ENCODE measurements around the gene CATSPER4. TPM values are rescaled to one million over a fixed set of nuclear protein-coding genes. Genes with fewer than 3 reads are reported as not detected.

CATSPER4 gene
- total and polyA plus RNA-seq, 2 donors (not counting 1 experiment from before 2014, with no cell fraction given) = not detected

- 86% methylated on average over 1 of the region's 5 CpGs for WGBS (ENCODE audit: insufficient coverage)
- ATAC-seq (ENCODE audit: low read depth) = no peak
Measured at GRCh38 chr1:26212726-26213125, 22.3 kb downstream of the CATSPER4 start.

DNA sequence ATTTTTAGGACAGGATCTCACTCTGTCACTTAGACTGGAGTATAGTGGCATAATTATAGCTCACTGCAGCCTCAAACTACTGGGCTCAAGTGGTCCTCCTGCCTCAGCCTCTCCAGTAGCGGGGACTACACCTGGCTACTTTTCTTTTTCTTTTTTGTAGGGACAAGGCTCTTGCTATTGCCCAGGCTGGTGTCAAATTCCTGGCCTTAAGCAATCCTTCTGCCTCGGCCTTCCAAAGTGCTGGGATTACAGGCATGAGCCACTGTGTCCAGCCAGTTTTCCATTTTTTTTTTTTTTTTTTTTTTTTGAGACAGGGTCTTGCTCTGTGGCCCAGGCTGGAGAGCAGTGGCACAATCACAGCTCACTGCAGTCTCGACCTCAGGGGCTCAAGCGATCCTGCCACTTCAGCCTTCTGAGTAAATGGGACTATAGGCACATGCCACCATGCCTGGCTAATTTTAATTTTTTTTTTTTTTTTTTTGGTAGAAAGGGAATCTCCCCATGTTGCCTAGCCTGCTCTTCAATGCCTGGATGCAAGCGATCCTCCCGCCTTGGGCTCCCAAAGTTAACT, 23.0 kb downstream of the CATSPER4 start:
- no peak for ATAC-seq (ENCODE audit: low read depth)
- 100% methylated on average over 4 of the region's 6 CpGs for WGBS (ENCODE audit: insufficient coverage)
- Histone ChIP-seq H3K9ac (ENCODE audit: low read length) (no peak overlapping the region), H2AFZ (ENCODE audit: insufficient read depth, low read depth, low read length, poor library complexity, severe bottlenecking) (no peak overlapping the region), H3K9me3 (ENCODE audit: control extremely low read depth in 1 of 3, control insufficient read depth in 2 of 3, insufficient read depth in 1 of 3, low read length in 2 of 3) (no peaks in the 10 kb centered on the region), H3K4me2 (replicated peaks; ENCODE audit: low read depth, low read length, poor library complexity, severe bottlenecking) (no peak overlapping the region), H3K27ac (ENCODE audit: low read length in 2 of 2) (no peak overlapping the region), H3K27me3 (replicated peaks in 1 of 4; ENCODE audit: control extremely low read depth in 1 of 4, control insufficient read depth in 3 of 4, insufficient read depth in 4 of 4, low read length in 3 of 4) (peaks cover 0 to 2% (median 0%) of the 10 kb centered on the region in 4 experiments), H3K4me1 (ENCODE audit: control insufficient read depth in 2 of 2, insufficient read depth in 2 of 2, low read length in 2 of 2) (no peaks in the 10 kb centered on the region), H3K36me3 (replicated peaks in 1 of 2; ENCODE audit: control extremely low read depth in 1 of 2, control insufficient read depth in 1 of 2, extremely low read depth in 1 of 2, insufficient read depth in 2 of 2, low read length in 1 of 2) (no peaks in the 10 kb centered on the region), H3K4me3 (ENCODE audit: control extremely low read depth in 1 of 5, extremely low read depth in 1 of 5, insufficient read depth in 1 of 5, low read depth in 2 of 5, low read length in 4 of 5) (no peak overlapping the region), H4K20me1 (ENCODE audit: control insufficient read depth, insufficient read depth, low read length, poor library complexity, severe bottlenecking) (no peaks in the 10 kb centered on the region), H3K79me2 (ENCODE audit: control insufficient read depth, insufficient read depth, low read length) (no peaks in the 10 kb centered on the region)
- TF ChIP-seq EZH2 (IDR thresholded peaks at IDR 0.05; ENCODE audit: borderline replicate concordance, insufficient read depth, low read depth, low read length, poor library complexity, severe bottlenecking) = no peak
- TF ChIP-seq, protein P1, sequence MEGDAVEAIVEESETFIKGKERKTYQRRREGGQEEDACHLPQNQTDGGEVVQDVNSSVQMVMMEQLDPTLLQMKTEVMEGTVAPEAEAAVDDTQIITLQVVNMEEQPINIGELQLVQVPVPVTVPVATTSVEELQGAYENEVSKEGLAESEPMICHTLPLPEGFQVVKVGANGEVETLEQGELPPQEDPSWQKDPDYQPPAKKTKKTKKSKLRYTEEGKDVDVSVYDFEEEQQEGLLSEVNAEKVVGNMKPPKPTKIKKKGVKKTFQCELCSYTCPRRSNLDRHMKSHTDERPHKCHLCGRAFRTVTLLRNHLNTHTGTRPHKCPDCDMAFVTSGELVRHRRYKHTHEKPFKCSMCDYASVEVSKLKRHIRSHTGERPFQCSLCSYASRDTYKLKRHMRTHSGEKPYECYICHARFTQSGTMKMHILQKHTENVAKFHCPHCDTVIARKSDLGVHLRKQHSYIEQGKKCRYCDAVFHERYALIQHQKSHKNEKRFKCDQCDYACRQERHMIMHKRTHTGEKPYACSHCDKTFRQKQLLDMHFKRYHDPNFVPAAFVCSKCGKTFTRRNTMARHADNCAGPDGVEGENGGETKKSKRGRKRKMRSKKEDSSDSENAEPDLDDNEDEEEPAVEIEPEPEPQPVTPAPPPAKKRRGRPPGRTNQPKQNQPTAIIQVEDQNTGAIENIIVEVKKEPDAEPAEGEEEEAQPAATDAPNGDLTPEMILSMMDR (IDR thresholded peaks at IDR 0.05) = no peak
- Mint-ChIP-seq H3K27ac (no peak overlapping the region), H3K9me3 (ENCODE audit: insufficient read depth) (no peaks in the 10 kb centered on the region), H3K27me3 (peaks cover 8% of the 10 kb centered on the region), H3K4me3 (no peak overlapping the region), H3K4me1 (no peaks in the 10 kb centered on the region)
- ChIA-PET POLR2A (no interaction called here), CTCF (interaction anchor here (1.5 kb wide), 1 partner anchor 21 kb away, joined by 4 read pairs; the partner anchor contains the start of gene CEP85)
- intact Hi-C loops (cut with micrococcal nuclease) = no loop called here
- no peak for DNase-seq

More at GRCh38 chr1:26212726-26213125, 22.3 kb downstream of the CATSPER4 start:
- ChIA-PET POLR2A (no interaction called here), CTCF (interaction anchor here (1.2 to 1.5 kb wide), 2 partner anchors 21 to 49 kb away, joined by 4 read pairs; partner anchors contain the start of gene CEP85)
- no peak overlapping the region for H2AFZ ChIP-seq (ENCODE audit: insufficient read depth, low read depth, low read length, poor library complexity, severe bottlenecking)
- peaks cover 0 to 2% (median 0%) of the 10 kb centered on the region in 4 experiments for H3K27me3 ChIP-seq (replicated peaks in 1 of 4; ENCODE audit: control extremely low read depth in 1 of 4, control insufficient read depth in 3 of 4, insufficient read depth in 4 of 4, low read length in 3 of 4)
- no peaks in the 10 kb centered on the region for H4K20me1 ChIP-seq (ENCODE audit: control insufficient read depth, insufficient read depth, low read length, poor library complexity, severe bottlenecking)
- H3K4me3 ChIP-seq (ENCODE audit: control extremely low read depth in 1 of 5, extremely low read depth in 1 of 5, insufficient read depth in 1 of 5, low read depth in 2 of 5, low read length in 4 of 5) = no peak overlapping the region
- H3K79me2 ChIP-seq (ENCODE audit: control insufficient read depth, insufficient read depth, low read length) = no peaks in the 10 kb centered on the region
- H3K36me3 ChIP-seq (replicated peaks in 1 of 2; ENCODE audit: control extremely low read depth in 1 of 2, control insufficient read depth in 1 of 2, extremely low read depth in 1 of 2, insufficient read depth in 2 of 2, low read length in 1 of 2) = no peaks in the 10 kb centered on the region
- H3K27ac Mint-ChIP-seq = no peak overlapping the region
- H3K4me3 Mint-ChIP-seq = no peak overlapping the region
- peaks cover 8% of the 10 kb centered on the region for H3K27me3 Mint-ChIP-seq
- H3K27ac ChIP-seq (ENCODE audit: low read length in 2 of 2) = no peak overlapping the region
- H3K4me2 ChIP-seq (replicated peaks; ENCODE audit: low read depth, low read length, poor library complexity, severe bottlenecking) = no peak overlapping the region
- H3K4me1 ChIP-seq (ENCODE audit: control insufficient read depth in 2 of 2, insufficient read depth in 2 of 2, low read length in 2 of 2) = no peaks in the 10 kb centered on the region
- H3K4me1 Mint-ChIP-seq = no peaks in the 10 kb centered on the region
- no peaks in the 10 kb centered on the region for H3K9me3 ChIP-seq (ENCODE audit: control extremely low read depth in 1 of 3, control insufficient read depth in 2 of 3, insufficient read depth in 1 of 3, low read length in 2 of 3)
- H3K9me3 Mint-ChIP-seq (ENCODE audit: insufficient read depth) = no peaks in the 10 kb centered on the region
- no peak for DNase-seq
- TF ChIP-seq, protein P1 (IDR thresholded peaks at IDR 0.05) = no peak
- no peak for TF ChIP-seq EZH2 (IDR thresholded peaks at IDR 0.05; ENCODE audit: borderline replicate concordance, insufficient read depth, low read depth, low read length, poor library complexity, severe bottlenecking)
- no peak overlapping the region for H3K9ac ChIP-seq (ENCODE audit: low read length)
- intact Hi-C loops (cut with micrococcal nuclease) = no loop called here

Measured in B cell (primary cell).